GM18526 (cell line): ENCODE measurements around the gene GTPBP6.

Experiments used
- POLR2A ChIP-seq: IDR thresholded peaks from 3 replicates; pipeline ENCODE4 v1.6.1; 2011; ENCODE audit not compliant: insufficient read length; ENCODE audit errors: extremely low read depth

GTPBP6 gene

DNA sequence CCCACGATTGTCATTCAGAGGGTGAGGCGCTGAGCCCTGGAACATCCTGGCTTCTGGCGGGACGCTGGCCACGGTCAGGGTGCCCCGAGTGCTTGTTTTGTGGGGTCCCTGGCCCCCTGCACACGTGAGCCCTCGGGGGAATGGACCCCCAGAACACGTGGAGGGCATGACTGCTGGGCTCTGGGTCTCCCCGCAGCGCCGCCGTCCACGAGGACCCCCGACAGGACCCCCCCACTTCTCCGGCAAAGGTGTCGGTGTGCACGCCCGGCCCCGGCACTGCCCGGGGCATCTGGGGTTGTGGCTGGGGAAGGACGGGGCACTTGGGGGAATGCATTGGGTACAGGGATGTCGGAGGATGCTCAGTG lies 13.9 kb upstream of the GTPBP6 start:
- no peak for TF ChIP-seq POLR2A

DNA sequence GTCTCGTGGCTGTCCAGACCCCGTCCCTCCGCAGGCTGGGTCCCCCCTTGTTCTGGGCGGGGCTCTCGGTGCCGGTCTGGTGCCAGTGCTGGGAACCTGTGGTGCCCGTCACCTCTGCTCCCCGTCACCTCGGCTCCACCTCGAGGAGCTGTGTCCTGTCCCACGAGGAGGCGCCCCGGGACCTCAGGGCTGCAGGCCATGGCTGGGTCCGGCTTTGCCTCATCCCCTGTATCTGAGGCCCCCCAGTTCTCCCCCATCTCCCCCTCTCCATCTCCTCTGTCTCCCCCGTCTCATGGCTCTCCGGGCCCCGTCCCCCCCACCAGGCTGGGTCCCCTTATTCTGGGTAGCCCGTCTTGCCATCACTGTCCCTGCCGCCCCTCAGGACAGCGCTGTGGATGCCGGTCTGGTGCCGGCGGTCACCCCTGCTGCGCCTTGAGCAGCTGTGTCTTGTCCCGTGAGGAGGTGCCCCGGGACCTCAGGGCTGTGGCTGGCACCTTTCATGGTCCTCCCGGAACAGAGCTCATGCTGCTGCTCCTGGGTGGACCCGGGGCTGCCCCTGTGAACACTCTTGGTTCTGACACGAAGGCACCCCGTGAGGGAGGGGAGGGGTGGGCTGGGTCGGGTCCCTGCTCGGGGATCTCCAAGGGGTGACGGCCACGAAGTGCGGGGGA lies 13.4 kb upstream of the GTPBP6 start:
- TF ChIP-seq POLR2A, result no peak

DNA sequence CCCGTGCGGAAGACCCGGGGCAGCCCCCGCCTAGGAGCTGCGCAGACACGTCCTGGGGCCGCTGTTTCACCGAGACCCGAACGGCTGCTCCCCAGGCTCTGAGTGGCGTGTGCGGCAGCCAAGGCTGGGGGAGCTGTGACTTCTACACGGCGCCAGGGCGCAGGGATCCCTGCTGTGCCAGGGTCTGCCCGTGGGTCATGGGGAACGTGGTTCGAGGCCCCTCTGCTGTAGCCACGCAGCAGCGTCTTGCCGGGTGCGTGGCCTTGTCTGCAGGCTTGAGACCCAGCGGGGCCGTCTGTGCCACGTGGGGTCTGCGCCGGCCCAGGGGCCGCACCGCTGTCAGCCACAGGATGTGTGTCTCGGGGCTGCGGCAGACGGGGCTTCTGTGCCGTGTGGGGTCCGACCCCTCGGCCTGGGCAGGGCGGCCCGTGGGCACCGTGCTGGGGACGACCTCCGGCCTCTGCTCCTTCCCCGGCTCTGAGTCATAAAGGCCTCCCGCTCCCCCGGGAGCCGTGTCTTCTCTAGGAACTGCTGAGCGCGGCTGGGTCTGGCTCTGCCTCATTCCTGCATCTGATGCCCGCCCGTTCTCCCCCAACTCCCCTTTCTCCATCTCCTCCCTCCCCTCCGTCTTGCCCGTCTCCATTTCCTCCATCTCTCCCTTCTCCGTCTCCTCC lies 12.7 kb upstream of the GTPBP6 start:
- no peak for TF ChIP-seq POLR2A

DNA sequence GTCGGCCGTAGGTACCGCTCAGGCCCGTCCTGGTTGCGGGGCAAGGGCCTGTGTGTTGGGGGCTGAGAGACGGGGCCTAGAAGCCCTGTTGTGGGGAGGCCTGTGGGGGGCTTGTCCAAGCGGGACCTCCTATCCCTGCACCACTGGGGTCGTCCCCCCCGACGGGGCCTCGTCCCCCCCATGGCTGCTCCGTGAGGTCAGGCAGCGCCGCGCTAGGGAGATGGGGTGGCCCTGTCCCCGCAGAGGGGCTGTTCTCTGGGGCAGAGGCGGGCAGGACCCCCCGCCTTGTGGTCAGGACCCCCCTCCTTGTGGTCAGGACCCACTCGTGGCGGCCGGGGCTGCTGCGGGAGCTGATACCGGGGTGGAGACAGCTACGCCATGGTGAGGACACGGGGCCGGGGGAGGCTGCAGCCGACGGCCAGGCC lies 12.1 kb upstream of the GTPBP6 start:
- no peak for TF ChIP-seq POLR2A

DNA sequence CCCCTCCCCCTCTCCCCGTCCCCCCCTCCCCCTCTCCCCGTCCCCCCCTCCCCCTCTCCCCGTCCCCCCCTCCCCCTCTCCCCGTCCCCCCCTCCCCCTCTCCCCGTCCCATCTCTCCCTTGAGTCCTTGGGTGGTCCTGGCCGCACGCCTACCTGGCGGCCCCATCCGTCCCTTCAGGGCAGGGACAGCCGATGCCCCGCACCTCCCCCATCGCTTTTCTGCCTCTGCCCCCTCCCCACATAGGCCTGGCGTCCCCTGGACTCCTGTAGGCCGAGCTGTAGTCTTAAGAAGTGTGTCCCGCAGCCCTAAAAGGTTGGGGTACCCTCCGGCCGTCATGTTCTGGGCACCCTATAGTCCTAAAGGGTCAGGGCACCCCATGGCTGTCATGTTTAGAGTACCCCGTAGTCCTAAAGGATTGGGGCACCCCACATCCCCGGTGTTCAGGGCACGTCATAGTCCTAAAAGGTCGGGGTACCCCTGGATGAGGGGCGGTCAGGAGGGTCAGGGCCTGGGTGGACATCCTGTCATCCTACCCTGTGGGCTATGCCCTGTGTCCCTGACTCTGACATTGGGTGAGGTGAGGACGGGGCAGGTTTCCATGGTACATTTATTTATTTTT lies 10.8 kb upstream of the GTPBP6 start:
- no peak for TF ChIP-seq POLR2A

DNA sequence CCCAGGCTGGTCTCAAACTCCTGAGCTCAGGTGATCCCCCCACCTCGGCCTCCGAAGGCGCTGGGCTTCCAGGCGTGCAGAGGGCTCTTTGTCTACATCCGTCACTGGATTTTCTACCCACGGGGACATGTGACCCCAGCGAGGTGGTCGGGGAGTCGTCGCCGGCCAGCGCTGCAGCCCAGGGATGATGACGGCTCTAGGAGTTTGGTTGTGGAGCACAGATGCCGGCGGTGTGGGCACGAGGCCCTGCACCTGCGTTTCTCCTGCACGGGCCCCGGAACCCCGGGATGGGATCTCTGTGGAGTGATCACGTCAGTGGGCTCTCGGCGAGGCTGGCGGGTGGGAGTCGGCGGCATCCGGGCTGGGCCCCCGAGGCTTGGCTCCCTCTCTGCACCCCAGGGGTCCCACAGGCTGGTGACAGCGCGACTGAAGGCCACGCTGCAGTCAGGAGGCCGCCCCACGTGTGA lies 9.1 kb upstream of the GTPBP6 start:
- TF ChIP-seq POLR2A, result no peak

DNA sequence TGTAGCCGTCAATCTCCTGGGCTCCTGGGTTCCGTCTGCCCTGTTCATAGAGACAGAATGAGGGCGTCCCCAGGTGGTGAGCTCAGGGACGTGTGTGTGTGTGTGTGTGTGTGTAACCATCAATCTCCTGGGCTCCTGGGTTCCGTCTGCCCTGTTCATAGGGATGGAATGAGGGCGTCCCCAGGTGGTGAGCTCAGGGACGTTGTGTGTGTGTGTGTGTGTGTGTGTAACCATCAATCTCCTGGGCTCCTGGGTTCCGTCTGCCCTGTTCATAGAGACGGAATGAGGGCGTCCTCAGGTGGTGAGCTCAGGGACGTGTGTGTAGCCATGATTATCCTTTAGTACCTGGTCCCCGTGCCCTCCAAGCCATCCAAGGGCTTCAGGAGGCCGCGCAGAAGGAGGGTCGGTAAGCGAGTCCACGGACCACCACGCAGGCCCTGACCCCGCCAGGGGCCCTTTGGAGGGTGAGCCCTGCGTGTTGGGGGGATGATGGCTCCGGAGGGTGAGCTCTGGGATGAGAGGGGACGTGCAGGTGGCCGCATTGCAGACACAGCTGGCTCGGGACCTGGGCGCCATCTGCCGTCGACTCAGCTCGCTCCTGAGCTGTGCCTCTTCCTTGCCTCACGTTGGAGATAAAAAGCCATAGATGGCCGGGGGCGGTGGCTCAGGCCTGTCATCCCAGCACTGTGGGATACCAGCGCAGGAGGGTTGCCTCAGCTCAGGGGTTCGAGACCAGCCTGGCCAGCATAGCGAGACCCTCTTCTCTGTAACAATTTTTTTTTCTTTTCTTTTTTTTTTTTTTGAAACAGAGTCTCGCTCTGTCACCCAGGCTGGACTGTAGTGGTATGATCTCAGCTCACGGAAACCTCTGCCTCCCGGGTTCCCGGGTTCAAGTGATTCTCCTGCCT lies 5.4 kb upstream of the GTPBP6 start:
- no peak for TF ChIP-seq POLR2A

DNA sequence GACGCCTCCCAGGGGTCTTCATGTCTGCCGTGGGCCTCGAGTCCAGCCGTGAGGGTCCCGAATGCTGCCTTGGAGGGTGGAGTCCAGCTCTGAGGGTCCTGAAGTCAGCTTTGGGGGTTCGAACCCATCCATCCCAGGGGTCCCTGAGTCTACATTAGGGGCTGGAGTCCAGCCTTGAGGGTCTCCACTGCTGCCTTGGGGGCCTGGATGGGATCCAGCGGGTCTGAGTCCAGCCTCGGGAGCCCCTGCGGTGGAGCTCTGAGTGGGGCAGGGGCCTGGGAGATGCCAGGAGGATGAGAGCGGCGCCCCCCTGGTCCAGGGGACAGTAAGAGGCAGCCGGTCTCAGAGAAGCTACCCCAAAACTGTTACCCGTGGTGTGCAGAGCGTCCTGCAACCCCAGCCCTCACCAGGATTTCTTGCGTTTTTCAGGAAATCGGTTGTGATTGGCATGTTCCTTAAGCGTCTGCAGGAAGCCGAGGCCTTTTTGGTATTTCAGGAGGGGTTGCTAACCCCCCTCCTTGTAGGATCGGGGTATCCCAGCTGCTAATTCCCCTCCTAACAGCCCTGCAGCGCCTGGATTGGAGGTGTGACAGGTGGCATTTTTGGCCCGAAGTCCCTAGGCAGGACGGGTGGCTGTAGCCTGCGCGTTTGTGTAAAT lies 1.7 kb upstream of the GTPBP6 start:
- TF ChIP-seq POLR2A, result peak; percentile 10

DNA sequence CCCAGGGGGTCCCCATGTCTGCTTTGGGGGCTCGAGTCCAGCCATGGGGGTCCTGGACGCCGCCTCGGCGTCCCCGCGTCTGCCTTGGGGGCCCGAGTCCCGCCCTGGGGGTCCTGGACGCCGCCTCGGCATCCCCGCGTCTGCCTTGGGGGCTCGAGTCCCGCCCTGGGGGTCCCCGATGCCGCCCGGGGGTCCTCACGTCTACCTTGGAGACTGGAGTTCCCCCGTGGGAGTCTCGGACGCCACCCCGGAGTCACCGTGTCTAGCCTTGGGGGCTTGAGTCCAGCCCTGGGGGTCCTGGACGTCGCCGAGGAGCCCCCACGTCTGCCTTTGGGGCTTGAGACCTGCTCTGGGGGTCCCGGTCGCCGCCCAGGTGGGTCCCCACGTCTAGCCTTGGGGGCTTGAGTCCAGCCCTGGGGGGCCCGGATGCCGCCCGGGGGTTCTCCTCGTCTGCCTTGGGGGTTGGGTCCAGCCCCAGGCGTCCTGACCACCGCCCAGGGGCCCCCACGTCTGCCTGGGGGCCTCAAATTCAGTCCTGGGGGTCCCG lies 1.1 kb upstream of the GTPBP6 start:
- TF ChIP-seq POLR2A, result no peak

DNA sequence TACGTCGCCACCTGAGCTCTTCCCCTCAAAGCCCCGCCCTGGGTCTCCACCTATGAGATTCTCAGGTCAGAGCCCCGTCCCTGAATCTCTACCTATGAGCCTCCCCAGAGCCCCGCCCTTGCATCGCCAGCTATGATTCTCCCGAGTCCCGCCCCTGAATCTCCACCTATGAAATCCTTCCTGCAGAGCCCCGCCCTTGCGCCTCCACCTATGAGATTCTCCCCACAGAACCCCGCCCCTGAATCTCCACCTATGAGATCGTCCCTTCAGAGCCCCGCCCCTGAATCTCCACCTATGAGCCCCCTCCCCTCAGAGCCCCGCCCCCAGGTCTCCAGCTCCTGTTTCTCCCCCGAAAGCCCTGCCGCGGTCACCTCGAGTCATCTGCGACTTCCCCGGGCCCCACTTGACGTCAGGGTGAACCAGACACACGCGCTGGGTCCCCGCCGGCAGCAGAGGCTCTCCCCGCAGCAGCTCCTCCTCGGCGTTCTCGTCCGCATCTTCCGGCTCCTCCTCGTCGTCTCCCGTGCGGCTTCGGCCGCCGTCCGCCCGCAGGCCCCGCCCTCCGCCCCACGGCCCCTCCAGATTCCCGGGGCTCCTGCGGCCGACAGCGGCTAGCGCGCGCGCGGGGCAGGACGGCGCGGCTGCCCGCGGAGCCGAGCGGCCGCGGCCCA lies 393 bp downstream of the GTPBP6 start:
- peak; percentile 64 for TF ChIP-seq POLR2A

DNA sequence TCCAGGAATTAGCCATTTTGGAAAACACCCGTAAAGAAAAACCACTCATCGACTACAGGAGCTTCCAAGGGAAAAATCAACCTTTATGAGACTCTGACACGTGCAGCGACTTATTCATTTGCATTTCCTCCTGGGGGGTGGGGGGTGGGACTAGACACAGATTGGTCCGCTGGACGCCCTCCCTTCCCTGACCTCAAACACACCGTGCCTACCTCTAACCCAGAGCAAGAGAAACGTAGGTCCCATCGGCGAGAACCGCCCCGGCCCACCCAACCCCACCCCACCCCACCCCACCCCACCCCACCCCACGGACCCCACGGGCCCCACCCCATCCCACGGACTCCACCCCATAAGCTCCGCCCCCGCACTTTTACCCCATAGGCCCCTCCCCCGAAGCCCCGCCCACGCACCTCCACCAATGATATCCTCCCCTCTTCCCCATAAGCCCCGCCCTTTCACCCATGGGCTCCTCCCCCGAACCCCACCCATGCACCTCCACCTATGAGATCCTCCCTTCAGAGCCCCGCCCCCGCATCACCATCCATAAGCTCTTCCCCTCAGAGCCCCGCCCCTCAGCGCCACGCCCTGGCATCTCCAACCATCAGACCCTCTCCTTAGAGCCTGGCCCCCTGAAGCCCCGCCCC lies 1.1 kb downstream of the GTPBP6 start:
- TF ChIP-seq POLR2A, result no peak

DNA sequence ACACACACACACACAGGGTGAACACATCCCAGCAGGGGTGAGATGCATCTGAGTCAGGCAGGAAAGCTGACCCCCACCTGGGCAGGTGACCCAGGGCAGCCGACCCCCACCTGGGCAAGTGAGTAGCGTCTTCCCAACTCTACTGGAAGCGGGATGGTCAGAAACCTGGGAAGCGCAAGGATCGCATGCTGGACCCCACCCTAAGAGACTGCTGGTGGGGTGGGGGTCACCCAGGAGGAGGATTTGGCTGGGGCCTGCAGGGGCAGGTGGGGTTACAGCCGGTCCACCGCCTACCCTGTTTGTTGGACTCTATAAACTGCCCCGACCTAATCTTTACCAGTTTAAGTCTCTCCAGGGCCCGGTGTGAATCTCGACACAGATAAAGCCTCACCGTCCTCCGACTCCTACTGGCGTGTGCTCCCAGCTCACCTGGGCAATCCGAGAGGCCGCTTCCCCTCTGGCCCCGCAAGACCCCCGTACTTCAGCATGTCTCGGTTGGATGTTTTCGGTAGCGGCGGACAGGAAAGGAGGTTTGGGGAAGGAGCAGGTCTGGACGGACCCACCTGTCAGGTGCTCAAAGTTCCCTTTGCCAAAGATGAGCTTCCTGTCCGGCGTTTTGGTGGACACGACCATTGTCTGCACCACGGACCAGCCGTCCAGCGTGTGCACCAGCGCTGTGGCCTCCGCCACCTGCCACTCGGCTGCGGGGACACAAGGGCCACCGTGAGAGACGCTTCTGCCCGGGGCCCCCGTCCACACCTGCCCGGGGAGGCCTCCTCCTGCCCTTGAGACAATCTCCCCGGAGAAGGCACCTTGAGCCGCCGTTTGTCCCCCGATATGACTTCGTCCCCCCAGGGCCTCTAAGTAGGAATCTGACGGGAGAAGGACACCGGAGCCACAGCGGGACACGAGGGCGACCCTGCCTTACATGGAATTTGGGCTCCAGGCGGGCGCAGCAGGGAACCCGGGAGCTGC lies 2.0 kb downstream of the GTPBP6 start:
- TF ChIP-seq POLR2A, result no peak
